DMS153 treated with DMSO at 0.1 percent for 48 hours (cell line): ENCODE results near the gene NOL12.
A peak's percentile ranks its signal among the peaks of the same experiment; 100 is the strongest.

Experiments
- DNase-seq: peaks from one replicate; lab custom pipeline; 2025; ENCODE audit not compliant: unreplicated experiment; lab: John Stamatoyannopoulos, UW

Gene NOL12

DNA sequence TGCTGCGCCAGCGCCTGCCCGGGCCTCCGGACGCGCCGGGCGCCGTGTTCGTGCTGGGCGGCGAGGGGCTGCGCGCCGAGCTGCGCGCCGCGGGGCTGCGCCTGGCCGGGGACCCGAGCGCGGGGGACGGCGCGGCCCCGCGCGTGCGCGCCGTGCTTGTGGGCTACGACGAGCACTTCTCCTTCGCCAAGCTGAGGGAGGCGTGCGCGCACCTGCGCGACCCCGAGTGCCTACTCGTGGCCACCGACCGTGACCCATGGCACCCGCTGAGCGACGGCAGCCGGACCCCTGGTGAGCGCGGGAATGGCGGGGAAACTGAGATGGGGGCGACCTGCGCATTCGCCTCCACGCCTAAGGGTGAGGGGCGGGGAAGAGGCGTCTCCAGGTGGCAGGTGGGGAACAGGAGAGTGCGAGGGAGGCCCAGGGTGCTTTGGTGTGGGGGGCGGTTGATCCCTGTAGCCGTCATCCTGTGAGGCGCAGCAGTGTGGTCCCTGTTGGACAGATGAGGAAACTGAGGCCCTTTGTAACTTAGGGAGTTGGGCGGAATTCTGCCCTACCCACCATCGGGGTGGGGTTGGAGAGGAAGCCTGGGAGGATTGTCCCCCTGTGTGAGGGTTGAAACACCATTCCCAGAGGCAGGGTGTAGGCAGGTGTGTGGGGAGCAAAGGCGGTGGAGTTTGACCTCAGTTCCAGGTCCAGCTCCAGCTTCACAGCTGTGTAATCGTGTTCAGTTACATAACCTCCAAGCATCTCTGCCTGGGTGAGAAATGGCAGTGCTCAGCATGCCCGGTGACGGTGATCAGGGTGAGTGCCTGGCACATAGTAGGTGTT, 26.9 kb upstream of the NOL12 start:
- no peak for DNase-seq

DNA sequence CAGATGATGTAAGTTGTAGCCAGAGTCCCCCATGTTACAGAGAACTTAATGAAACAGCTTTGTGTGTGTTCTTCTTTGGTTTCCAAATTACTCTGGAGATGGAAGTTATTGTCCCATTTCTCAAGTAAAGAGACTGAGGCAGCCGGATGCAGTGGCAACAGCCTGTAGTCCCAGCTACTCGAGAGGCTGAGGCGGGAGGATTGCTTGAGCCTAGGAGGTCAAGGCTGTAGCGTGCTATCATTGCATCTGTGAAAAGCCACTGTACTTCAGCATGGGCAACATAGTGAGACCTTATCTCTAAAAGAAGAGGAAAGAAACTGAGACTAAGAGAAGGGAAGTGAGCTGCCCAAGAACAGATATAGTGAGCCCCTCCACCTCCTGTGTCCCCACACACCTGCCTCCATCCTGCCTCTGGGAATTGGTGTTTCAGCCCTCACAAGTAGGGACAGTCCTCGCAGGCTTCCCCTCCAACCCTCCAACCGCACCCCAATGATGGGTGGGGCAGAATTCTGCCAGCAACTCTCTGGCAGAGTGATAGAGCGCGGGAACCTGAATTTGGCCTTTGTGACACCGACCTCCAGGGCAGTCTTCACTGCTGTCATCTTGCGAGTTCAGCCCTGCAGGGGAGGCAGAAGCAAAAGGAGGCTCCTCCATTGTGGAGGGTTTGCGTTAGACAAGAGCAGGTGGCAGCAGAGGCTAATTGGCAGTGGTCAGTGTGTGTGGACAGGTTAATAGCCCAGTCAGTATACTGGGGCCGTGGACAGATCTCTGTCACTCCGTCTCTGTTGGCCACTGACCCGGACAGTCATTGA, 26.0 kb upstream of the NOL12 start:
- DNase-seq: no peak

DNA sequence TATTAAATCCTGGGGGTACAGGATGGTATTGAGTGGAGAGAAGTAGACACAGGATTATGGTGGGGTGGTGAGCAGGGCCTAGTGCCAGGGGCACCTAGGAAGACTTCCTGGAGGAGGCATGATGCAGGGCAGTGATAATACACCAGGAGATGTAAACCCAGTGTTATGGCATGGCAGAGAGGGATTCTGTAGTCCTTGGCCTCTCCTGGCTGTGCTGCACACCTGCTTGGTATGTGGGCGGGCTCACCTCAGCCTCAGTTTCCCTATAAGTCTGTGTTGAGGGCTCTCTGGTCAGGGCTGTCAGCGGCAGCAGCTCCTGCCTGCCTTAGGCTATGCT, 25.5 kb upstream of the NOL12 start:
- DNase-seq: no peak

DNA sequence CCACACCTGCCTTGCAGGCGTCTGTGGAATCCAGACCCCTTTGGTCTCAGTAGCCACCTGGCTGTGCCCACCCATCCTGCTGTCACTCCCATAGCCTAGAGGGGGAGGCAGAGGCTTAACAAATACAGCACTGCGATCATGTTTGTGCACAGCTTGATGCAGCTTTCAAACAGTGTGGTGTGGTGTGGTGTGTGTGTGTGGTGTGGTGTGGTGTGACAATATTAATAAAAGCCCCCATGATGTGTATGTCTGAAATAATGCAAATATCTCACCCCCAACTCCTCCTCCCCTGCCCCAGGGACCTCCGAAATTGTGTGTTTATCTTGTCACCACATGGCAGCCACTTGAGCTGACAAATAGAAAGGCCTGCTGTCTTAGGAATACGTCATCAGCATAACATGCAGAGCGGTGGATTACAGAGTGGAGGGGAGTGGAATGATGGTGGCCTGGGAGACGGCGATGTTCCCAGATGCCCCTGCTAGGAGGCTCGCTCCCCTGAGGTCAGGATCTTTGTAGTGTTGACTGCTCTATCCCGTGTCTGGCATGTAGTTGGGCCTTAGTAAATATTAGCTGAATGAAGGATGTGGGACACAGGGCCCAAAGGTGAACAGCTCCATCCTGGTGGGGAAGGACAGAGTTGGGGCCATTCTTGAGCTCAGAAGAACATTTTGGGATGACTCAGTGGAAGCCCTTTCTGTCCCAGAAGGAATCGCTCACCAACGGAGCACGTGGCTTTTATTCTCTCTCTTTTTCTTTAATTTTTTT, 24.8 kb upstream of the NOL12 start:
- DNase-seq: no peak

DNA sequence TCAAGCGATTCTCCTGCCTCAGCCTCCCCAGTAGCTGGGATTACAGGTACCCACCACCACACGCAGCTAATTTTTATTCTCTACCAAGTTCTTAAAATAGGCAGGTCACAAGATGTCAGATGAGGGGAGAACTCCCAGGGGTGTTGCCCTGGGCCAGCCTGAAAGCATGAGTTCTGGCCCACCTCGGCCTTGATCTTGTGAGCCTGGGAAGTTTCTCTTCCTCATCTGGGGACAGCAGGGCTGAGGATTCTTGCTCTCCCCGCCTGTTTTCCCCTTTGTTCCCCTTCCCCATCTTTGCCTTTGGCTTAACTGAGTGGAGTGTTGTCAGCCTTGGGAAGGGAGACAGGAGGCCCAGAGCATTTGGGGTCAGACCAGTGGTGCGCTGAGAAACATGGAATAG, 24.1 kb upstream of the NOL12 start:
- no peak for DNase-seq

DNA sequence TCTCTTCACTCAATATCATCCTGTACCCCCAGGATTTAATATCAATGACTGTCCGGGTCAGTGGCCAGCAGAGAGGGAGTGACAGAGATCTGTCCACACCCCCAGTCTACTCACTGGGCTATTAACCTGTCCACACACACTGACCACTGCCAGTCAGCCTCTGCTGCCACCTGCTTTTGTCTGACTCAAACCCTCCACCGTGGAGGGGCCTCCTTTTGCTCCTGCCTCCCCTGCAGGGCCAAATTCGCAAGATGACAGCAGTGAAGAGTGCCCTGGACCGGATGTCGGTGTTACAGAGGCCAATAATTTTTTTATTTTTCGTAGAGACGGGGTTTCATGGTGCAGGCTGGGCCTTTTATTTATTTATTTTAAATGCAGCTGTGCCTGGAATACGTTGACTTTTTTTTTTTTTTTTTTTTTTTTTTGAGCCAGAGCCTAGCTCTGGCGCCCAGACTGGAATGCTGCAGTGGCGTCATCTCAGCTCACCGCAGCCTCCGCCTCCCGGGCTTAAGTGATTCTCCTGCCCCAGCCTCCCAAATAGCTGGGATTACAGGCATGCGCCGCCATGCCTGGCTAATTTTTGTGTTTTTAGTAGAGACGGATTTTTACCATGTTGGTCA, 22.5 kb upstream of the NOL12 start:
- no peak for DNase-seq

DNA sequence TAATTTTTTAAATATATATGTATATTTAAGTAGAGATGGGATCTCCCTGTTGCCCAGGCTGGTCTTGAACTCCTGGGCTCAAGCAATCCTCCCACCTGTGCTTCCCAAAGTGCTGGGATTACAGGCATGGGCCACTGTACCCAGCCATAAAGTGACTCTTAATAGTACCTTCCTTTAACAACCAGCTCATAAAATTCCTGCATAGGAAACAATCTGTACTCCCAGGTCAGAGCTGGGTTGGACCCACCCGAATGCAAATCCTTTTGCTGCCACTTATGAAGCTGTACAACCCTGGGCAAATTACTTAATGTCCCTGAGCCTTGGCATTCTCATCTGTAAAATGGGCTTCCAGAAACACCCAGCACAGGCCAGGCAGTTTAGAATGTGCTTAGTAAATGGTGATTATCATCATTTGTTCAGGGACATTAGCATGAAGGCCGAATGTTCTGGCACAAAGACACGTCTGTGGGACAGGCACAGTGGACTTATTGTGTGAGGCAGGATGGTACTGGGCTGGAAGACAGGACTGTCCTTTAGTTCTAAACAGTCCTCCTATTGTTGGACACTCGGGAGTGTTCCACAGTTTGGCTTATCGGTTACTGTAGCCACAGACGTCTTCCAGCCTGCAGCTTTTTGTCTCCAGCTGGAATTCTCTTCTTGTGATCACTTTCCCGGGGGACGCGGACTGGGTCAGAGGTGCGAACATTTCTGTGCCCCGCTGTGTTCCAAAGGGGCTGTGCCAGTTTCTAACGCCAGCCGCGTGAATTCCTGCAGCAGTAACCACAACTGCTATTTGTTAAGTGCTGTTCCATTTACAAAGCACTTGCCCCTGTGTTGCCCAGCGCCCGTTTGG, 21.7 kb upstream of the NOL12 start:
- DNase-seq: no peak

DNA sequence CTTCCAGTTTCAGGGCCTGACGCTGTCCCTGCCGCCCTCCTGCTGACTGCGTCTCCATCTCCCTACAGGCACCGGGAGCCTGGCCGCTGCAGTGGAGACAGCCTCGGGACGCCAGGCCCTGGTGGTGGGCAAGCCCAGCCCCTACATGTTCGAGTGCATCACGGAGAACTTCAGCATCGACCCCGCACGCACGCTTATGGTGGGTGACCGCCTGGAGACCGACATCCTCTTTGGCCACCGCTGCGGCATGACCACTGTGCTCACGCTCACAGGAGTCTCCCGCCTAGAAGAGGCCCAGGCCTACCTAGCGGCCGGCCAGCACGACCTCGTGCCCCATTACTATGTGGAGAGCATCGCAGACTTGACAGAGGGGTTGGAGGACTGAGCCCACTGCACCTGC, 20.7 kb upstream of the NOL12 start:
- DNase-seq: no peak

DNA sequence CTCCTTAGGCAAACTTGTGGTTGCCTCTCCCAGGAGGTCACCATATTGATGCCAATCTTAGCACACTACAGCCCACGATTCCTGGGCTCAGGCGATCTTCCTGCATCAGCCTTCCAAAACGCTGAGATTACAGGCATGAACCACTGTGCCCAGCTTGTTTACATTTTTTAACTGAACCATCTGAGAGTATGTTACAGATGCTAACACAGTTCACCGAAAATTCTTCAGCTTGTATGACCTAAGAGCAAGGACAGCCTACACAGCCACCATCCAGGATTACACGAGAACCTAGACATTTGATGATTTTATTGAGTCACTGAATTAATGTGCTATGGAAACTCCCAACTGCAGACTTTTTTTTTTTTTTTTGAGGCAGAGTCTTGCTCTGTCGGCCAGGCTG, 16.6 kb upstream of the NOL12 start:
- DNase-seq: no peak

DNA sequence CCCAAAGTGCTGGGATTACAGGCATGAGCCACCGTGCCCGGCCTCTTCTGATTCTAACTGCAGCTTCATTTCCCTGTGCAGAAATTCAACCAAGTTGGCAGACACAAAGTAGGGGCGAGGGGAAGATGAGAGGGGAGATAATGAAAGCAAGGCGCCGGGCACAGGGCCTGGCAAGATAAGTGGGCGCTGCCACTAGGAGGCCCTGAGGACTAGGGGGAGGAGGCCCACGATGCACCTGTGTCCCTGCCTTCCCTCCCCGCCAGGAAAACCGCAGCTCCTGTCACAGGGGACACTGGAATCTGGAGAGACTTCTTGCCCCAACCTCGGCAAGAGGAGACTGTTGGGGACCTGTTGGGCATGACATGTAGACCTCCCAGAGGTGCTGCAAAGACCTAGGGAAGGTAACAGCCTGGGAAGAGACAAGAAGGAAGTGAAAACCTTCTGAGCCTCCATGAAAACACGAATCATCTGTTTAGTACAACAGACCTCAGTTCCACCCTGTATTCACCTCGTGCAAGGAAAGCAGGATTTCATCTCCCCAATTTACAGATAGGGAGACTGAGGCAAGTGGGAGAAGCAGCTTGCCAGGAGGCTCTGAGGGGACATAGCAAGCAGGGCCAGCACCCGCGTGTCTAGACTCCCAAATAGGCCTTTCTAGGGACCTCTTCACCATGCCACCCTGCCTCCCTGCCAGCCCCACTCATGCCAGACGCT, 13.8 kb upstream of the NOL12 start:
- no peak for DNase-seq

DNA sequence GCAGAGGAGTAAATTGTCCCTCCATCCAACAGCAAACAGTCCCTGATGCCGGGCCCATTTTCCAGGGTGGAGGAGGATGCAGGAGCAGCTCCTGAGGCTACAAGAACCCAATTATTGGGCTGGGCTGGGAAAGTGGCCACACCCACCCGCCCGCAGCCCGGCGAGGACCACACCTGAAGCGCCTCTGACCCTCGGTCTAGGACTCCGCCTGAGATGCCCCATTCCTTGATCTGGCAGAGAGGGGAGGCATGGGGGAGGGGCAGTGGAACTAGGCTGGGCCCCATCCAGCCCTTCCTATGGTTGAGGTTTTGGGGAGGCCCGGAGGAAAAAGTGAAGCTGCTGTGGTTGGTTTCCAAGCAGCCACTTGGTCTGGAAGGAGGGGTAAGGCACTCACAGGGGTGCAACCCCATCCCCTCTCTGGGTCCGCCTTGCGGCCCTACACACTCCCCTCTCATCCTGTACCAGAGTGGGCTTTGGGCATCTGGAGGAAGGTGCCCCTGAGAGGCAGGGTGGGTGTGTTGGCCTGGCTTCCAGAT, 13.2 kb upstream of the NOL12 start:
- DNase-seq: no peak

DNA sequence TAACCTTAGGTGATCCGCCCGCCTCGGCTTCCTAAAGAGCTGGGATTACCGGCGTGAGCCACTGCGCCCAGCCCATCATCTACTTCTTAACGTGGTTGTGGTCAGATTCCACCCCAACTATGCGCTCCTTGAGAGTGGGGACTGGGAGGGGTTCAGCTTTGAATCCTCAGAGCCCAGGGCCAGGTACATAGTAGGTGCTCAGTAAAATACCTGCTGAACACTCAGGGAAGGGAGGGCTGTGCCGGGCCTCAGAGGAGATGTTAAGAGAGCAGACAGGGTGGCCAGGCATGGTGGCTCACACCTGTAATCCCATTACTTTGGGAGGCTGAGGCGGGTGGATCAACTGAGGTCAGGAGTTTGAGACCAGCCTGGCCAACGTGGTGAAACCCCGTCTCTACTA, 11.9 kb upstream of the NOL12 start:
- DNase-seq: no peak

DNA sequence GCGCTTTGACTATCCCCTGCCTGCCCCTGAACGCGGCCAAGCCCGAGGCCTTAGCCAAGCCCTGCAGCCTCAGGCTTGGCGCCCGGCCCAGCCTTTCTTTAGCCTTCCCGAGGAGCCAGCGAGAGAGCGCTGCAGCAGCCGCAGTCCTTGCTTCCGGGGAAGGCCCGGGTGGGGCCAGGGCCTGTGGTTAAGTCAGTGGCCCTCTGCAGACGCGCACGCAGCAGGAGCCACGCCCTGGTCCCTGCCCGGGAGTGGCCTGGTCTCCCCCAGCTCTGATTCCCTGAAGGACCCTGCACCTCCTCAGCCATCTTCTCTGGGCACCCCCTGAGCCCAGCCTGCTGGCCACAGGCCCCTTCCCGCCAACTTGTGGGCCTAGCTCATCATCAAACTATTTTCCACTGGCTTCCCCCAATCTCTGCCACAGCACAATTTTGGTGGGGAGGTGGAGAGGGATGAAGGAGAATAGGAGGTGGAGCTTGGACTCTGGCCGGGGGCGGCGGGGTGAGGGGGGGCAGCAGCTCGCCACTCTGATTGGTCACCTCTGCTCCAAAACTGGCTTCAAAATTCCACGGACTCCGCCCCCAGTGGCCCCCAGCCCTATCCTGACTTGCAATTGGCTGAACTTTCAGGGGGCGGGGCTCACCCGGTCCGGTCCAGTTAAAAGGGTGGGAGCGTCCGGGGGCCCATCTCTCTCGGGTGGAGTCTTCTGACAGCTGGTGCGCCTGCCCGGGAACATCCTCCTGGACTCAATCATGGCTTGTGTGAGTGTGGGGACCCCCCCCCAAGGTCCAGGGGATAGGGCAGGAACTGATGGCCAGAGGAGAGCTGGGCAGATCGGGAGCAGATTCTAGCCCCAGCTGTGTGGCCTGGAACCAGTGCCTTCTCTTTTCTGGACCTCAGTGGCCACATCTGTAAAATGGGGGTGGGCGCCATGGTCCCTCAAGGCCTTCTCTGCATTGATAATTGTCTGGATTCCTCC, 10.9 kb upstream of the NOL12 start, which contains the start of gene LGALS1:
LGALS1 (plus strand) TSS at position 686 of the 979 bp plus-strand sequence; CDS start at position 753, 67 bp downstream.
- peak; percentile 45 for DNase-seq

DNA sequence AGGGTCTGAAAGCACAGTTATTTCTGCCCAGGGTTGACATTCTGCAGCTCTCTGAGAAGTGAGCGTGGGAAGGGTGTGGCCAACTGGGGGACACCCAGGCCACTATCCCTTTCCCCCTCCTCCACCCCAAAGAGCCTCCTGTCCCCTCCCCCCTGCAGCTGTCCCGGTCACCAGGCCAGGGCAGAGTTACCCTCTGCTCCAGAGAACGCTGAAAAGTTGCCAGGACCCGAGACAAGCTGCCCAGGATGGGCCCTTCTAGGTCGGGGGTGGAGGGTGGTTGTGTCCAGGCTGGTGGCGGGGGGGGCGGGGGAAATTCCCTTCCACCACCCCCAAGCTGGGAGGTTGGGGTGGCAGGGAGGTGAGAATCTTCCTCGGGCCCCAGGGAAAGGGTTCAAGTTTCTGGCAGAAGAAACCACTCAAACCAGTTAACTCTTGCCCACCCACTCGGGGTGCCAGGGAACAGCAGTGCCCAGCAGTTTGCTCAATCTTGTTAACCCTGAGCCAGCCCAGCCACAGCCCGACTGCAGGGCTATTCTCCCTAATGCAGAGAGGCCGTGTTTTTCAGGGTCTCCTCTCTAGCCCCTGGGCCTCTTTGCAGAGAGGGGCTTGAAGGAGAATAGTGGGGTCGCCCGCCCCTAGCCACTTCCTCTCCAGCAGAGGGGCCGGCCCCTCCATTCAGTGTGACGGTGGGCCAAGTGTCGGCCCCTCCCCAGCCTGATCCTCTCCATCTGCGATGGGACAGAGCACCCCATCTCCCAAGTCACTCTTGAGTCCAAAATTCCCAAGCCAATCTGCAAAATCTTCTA, 10.0 kb upstream of the NOL12 start:
- DNase-seq: no peak

DNA sequence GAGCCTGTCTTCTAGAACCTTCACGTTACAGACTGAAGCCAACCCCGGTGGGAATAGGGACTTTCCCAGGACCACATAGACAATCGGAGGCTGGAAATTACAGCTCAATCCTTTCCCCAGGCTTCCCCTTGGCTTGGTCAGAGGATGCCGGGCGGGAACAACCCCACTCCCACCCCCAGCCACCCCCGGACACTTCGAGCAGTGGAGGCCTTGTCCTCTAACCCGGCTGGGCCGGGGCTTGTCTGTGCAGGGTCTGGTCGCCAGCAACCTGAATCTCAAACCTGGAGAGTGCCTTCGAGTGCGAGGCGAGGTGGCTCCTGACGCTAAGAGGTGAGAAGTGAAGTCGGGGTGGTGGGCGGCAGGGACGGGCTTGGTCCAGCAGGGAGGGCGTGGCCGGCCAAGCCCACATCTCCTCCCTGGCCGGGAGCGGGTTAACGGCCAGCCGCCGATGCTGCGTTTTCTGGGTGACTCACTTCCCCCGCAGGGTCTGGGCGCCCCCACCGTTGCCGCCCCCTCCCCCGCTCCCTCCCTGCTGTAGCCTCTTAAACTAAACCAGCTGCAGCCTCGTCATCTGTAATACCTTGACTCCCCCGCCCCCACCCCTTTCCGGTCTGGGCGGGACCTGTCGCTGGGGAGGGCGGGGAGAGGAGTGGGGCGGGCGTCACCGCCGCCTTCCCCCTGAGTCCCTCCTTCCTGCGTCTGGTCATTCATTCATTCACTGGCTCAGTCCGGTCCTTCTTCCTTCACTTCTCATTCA, 9.2 kb upstream of the NOL12 start:
- peak; percentile 66 for DNase-seq

DNA sequence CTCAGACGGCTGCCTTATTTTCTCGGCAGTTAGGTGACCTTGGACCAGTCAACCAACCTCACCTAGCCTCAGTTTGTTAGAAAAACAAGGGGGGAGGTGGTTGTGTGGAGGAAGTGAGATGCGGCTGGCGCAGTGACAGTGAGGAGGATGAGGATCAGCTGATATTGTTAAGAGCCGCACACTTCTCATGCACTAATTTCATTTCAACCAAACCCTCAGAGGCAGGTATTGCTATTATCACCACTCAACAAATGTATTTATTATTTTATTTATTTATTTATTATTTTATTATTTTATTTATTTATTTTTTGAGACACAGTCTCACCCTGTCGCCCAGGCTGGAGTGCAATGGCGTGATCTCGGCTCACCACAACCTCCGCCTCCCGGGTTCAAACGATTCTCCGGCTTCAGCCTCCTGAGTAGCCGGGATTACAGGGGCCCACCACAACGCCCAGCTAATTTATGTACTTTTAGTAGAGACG, 8.6 kb upstream of the NOL12 start:
- no peak for DNase-seq

DNA sequence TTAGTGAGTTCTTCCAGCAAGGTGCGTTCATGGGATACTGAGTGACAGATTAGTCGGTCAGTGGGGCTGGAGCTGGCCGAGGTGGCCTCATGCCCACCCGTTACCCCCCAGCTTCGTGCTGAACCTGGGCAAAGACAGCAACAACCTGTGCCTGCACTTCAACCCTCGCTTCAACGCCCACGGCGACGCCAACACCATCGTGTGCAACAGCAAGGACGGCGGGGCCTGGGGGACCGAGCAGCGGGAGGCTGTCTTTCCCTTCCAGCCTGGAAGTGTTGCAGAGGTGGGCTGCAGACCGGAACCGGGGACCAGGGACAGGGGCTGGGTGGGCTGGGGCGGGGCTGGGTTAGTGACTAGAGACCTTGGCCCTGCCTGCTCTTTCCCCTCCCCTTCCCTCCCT, 7.8 kb upstream of the NOL12 start:
- DNase-seq: no peak
